GM19468 (cell line): ENCODE results near the gene HNRNPL.

Source experiments
- ATAC-seq: cut with Tn5 transposase; IDR thresholded peaks from one replicate; pipeline ENCODE4 v1.9.1; 2021; ENCODE audit warnings: mild to moderate bottlenecking, moderate library complexity, moderate number of reproducible peaks; ENCODE audit not compliant: unreplicated experiment; ENCODE audit errors: extremely low read depth

The HNRNPL gene

DNA sequence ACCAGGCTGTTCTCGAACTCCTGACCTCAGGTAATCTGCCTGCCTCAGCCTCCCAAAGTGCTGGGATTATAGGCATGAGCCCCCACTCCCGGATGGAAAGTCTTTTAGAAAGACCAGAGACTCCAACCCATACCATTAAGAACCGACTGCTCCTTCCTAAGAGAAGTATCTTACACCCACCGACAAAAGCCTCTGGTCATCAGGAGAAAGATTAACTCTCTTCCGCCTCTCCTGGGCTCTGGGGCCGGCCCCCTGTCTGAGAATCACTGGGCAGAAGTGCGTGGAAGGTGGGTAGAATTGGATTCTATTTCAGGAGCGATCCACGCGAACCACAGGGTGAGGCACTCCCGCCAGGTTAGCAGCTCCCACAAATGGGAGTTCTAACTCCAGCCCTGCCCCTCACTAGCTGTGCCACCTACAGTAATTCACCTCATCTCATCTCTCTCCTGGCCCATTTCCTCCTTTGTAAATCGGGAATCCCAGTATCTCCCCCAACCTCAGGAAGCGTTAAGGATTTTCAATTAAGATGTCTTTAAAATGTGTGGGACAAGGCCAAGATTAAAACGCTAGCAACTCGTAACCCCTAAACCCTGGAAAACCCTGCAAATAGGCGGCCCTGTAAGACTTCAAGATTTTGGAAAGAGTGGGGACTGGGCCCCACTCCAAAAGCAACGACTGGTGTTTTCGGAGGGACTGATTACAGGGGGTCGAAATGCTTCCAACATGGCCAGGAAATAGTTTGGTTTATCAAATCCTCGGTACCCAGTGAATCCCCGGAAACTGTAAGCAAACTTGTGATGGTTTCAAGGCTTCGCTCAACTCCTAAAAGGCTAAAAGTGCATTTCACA is 1.3 kb downstream of the HNRNPL start:
- no peak for ATAC-seq

DNA sequence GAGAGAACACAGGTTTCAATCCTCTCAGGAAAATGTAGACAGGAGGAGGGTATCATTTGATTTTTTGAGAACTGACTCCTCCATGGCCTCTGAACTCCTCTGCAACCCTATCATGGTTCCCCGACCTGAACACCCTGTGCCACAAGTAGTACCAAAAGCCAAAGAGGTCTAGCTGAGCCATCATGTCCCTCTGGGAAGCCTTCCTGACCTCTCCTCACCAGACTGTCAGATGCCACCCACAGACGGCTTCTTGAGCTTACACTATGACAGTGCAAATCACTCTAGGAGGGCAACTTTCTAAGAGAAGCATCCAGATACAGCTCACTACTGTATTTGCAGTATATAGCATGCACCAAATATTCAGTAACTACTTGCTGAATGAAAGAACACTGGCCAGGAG is 3.7 kb downstream of the HNRNPL start:
- ATAC-seq = no peak

DNA sequence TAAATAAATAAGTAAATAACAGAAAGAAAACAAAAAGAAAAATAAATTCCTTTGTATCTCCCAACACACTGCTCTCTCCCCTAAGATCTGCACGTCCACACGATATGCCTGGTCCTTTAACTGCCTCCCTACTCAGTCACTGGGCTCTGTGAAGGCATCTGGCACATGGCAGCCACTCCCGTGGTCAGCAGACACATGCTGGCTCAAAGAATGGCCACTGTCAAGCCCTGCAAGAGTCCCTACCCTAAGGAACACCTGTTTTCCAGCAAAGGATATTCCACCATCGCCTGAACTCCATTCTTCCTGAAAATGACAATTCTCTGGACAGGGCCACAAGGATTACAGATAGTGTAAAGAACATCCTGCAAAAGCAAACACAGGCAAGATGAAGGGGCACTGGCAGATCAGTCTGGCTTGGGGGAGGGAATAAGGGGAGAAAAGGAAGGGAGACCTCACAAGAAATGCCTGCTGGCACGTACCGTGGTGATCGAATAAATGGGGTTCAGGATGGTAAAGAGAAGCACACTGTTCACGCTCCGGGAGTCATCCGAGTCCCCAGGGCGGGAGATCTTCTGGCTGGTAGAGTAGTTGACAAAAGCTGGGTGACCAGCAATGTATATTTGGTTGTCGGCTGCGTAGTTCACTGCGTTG is 4.3 kb downstream of the HNRNPL start:
- no peak for ATAC-seq

DNA sequence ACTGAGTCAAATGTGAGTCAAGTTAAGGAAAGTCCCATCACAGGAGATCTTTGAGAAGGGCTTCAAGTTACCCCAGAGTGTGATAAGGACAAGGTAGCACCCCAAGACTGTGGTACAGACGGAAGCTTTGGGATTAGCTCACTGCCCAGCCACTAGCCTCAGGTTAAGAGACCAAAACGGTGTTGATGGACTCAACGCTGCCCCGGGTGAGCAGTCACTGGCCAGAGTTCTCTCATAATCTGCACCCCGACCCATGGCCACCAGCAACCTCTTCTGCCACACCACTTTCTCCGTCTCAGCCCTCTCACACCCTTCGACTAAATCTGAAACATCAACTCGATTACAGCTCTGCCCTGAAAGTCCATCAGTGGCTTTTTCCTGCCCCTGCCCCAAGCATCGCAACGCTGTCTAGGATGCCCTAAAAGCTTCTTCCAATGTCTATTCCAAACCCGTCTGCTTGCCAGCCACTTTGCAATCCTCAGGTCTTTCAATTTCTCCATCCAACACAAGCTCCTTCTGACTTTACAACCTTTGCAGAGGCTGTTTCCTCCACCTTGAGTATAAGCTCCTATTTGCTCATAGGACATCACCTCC is 5.6 kb downstream of the HNRNPL start:
- no peak for ATAC-seq

DNA sequence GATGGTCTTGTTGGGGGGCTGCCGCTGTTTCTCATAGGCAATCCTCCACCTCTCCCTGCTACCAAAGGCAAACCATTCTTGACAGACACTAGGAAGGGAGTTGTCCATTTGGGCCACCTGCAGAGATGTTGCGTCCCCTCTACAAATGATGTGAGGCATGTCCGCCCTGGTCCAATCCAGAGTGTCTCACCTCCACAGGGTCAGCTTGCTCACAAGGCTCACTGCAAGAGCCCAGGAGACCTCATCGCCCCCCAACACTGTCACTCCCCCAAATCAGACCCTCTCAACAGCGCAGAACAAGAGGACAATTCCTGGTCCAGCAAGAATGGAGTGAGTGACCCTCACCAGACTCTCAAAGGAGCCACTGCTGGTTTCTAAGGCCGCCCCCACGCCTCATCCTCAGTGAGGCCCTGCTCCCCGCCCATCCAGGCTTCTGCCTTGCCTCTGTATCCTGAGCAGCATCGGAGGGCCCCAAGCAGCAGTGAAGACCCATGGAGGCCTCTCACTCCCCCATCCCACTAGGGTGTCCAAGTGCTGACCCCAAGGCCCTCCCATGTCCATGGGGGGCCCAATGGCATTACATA is 6.5 kb downstream of the HNRNPL start:
- ATAC-seq = no peak

DNA sequence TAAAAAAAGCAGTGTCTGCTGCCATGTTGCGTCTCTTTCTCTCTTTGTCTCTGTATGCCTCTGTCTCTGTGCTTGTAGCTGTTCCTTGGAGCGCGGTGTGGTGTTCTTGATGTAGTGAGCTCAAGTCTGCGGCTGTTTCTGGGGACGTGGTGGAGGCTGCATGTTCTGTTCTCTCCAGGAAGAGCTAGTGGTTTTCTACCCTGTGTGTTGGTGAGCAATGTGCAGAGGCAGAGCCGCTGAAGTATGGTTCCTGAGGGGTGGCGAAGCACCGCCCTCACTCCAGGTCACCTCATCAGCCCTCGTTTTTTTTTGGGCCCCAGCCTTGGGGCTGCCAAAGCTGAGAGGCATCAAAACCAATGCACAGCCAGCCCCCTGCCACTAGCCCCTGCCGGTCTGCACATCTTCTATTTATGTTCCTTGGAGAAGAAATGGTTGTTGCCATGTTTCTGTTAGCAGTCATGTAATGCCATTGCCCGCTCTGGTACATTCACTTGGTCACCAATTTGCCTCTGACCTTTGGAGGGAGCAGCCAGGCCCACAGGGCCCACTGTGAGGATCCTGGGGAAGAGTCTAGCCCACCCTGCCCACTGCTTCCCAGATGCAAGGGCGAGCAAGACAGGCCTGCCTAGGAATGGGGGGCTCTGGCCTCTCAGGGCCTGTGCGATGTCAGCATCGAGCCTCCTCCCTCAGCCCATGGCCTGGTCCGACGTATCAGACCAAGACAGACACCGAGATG is 7.2 kb downstream of the HNRNPL start:
- ATAC-seq = no peak

DNA sequence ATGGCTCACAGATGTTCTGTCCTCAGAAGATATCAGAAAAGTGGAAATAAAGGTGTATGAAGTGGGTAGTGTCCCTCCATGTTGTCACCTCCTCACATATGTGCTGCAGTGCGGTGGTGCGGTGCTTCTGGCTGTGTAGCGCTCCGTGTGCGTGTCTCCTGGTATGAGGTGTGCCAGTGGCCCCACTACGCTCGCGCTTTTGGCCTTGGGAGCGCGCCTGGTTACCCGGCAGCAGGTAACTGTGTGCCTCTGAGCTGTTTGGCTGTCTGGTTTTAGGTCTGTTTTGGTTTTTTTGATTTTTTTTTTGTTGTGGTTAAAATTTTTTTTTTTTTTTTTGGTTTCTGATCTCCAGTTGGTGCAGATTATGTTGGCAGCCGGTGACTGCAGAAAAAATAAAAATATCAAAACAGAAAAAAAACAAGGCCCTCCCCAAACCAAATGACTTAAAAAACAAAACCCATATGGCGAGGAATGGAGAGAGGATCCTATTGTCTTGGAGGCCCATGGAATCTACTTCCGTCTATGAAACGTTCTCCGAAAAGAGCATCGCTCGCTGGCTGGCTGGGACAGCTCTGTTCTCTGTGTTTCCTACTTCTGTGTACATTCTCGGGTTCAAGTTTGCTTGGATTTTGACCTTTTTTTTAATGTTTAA is 7.9 kb downstream of the HNRNPL start:
- ATAC-seq = no peak

DNA sequence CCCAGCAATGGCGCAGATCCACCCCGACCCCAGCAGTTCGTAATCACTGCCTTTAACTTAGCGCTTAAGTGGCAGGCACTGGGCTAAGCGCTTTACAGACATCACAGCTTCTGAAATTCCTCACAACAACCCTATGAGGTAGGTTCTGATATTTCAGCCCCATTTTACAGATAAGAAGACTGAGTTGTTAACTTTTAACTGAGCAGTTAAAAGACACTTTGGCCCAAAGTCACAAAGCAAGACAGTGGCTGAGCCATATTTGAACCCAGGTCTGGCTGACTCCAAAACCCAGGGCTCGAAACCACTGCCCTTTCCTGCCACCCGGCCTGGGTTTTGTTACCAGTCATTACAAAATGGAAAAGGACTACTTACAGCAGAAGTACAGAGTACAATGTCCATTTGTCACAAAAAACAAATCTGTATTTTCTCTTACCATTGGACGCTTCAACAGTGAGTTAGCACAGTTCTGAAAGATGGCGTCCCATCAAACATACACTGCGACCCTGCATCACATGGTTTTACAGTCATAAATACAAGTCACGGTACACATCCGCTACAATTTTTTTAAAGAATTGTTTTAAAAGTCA is 8.5 kb downstream of the HNRNPL start:
- ATAC-seq = no peak

DNA sequence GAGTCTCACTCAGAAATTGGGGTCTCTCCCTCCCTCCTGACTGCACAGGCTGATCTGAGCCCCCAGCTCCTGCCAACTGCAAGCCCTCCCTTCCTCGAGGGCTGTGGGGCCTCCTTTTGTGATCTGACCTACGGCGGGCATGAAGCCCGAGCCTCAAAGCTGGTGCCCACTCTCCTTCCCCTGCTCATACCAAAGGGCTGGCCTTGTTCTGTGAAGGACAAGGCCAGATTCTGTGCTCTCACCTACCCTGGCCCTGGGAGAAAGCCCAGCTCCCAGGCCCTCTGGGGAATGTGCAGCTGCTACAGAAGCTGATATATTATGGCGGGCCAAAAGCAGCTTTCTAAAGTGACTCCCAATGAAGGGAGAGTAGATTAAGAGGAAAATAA is 9.2 kb downstream of the HNRNPL start:
- no peak for ATAC-seq

DNA sequence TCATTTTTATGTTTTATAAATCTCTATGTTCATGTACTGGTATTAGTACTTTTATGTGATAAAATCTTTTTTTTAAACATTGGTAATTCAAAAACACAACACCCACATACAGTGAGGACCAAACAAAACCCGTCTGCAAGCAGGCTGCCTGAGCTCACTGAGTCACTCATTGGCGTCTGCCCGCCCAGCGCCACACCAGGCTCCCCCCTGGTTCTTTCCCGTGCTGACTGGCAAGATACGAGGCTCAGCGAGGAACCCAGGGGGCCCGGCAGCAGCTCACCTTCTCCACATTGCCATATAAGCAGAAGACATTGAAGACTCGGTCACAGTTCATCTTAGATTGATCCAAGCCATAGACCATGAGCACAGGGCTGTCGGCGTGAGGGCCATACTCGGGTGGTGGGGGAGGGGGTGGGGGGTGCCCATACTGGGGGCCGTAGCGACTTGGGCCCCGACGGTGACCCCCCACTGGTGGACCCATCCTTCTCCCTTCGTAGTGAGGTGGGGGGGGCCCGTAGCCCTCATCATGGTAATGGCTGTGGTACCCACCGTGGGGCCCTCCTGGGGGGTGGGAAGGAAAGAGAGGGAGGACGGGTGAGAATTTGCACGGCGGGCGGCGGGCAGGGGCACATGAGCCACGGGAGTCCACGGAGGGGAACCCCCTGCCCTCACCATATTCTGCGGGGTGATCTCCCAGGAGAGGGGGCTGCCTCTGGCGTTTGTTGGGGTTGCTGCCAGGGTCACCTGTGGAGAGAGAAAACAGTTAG is 9.8 kb downstream of the HNRNPL start:
- ATAC-seq = no peak

DNA sequence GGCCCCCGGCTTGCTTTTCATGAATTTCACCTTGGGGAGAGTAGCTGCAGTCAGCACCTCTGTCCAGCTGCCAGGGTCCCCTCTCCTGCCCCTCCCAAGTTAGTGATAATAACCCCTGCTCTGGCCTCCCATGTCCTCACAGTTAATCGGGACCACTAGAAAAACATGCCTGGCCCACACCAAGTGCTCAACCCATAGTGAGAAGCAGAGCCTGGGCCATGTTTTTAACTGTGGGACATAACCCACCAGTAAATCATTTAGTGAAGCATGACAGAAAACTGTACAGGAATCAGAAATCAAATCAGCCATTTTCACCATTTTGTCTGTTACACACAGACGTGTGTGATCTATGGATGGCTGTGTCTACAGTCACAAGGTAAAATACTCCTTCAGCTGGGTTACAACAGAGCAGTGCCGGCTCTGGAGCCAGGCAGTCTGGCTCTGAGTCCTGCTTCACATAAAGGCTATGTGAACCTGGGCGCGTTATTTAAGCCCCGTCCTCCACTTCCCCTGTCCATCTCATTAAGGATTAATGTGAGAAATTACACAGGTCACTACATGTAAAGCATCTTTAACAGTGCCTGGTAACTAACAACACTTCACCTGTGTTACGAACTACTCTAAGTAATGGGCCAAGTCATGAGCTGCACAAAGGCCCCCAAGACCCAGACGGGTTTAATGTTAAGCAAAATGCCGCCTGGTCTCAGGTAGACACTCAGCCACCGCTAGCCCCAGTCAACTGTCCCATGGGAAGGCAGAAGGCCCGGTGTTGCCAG is 10.6 kb downstream of the HNRNPL start:
- ATAC-seq = no peak

DNA sequence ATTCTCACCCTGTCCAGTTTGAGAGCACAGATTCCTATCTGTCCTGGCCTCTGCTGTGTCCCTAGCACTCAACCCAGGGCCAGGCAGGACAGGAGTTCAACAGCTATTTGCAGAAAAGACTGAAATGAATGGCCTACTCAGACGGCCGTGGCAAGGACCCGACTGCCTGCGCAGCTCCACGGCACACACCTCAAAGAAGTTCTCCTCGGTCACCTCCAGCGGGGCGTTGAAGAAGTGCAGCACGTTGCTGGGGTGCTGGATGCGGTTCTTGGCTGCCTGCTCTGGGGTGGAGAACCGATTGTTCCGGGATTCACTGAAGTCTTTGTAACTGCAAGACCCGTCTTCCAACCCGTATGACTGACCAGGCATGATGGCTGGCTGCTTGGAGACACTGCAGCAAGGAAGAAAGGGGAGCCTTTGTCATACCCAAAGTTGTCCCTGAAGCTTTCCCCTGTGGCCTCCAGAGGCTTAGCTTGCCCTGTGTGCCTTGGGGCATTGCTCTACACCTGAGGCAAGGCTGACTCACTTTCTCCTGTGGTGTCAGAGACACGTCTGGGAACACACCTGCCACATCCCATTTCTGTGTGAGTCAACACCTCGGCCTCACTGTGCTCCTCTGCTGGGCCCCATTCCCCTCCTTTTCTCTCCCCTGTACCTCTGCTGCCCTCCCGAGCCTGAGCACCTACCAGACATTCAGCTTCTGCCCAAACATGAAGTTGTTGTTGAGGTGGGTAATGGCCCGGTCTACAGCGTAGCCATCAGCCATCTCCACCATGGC is 11.4 kb downstream of the HNRNPL start:
- no peak for ATAC-seq

DNA sequence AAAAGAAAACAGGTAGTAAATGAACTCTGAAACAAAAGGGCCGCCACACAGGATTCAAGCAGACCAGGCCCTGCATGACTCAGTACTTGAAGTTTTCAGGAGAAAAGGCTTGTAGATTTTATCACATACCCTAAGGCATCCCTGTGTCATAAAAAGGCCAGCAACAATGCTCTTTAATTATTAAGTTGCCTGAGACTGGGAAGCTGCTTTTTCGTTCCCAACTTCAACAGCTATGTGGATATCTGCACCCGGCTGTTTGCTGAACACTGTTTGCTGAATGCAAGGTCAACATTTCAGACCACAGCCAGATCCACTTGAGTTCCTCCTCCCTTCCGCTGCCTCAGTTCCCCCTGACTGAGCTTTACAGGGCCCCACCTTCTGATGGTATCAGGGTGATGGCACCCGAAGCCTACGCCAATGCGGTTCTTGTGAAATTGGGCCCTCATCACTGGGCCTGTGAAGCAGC is 12.1 kb downstream of the HNRNPL start:
- no peak for ATAC-seq

DNA sequence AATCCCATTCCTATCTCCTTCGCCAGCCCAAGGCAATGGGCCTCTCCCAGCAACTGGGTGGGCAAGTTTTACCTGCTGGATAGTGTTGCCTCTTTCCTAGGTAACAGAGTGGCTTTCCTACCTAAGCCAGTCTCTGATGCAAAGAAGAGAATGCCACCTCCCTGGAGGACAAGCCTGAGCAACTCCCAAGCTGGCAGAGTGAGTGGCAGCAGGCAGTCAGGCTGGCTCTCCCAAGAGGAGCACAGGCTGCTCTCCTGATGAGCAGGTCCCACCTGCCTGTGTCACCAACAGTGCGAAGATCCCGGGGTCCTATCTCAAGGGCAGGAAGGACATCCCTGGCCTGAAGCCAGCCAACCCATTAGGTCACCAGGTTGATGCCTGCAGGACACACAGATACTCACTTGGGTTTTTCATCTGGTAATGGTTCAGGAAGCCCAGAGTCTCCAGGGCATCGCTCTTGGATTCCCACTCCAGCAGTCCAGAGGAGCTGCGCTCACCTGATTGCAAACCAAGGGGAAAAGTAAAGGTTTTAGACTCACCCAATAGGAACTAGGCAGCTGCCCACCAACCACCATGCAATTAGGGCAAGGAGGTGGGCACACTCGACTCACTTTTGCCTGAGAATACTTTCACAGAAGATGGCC is 12.7 kb downstream of the HNRNPL start:
- ATAC-seq = no peak

DNA sequence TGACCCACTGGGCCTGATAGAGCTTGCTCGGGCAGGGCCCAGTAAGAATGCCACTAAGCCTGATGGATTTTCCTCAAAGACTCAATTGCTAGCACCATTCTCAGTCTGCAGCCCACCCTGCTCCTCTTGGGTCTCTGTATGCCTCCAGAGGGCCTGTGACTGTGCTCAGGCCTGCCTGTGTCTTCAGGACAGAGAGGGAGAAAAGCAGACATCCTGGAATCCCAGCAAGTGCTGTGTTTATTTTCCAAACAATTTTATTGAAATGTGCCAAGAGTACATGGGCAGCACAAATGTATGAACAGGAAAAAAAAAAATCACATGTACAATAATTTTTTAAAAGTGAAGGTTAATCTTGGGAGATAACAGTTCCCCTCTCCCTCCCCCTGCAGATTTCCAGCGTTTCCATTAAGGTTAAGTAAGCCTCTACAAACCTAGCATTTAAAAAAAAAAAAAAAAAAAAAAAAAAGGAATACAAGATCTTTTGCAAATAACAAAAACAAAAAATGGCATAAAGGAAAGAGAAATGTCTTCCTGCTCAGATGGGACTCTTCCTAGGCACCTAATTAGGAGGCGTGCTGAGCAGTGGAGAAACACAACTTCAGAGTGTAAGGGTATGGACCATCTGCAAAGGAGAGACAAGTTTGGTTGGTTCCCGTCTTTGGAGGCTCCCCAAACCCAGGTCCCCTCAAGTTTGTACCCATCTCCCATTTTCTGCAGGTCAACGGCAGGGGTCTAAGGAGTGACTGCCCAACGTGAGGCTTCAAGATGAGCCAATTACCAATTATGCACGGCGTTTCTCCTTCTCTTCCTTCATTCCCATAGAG is 13.4 kb downstream of the HNRNPL start:
- no peak for ATAC-seq

DNA sequence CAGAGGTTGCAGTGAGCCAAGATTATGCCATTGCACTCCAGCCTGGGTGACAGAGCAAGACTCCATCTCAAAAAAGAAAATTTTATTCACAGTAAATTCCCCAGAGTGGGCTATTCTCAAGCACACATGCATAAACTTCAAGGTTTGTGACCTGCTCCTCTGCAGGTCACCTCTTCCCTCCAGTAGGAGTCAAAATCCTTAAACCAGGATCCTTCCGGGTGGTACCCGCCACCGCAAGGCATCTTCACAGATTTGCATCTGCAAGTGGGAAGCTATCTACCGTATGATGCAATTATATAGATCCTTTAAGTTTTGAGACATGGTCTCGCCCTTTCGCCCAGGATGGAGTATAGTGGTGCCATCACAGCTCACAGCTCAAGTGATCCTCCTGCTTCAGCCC is 15.2 kb downstream of the HNRNPL start:
- no peak for ATAC-seq
